ENCODE measurements around the gene MAP1LC3B2. TPM values are rescaled to one million over a fixed set of nuclear protein-coding genes. Genes with fewer than 3 reads are reported as not detected.

MAP1LC3B2 gene
- total RNA-seq, 1 experiment from 2014 or later, result 1.5 TPM

- WGBS (ENCODE audit: extremely low coverage, insufficient read length, low lambda C conversion rate), result no CpG with 5 or more reads among the region's 3 CpGs
- H3K23me2 ChIP-seq (ENCODE audit: insufficient read length, low read depth, low read length, poor library complexity, severe bottlenecking), result no peaks in the 10 kb centered on the region
- no peak overlapping the region for H3K27ac ChIP-seq (ENCODE audit: insufficient read length, low read depth, low read length)
- no peak for DNase-seq
- H3K23ac ChIP-seq (ENCODE audit: insufficient read length, low read depth, low read length), result no peak overlapping the region
- no peak overlapping the region for H4K8ac ChIP-seq (replicated peaks; ENCODE audit: insufficient read length, low read depth, low read length)
- Mint-ChIP-seq H3K27ac (0 out of 7 replicates have a peak overlapping the region, but pooled peaks of 1 of the 3 experiments have one; percentile 18), H3K4me3 (no peak overlapping the region), H3K4me1 (peaks cover 23 to 31% of the 10 kb centered on the region in 2 experiments), H3K36me3 (ENCODE audit: insufficient read depth in 1 of 3, low read depth in 3 of 3) (peaks cover 3 to 16% (median 3%) of the 10 kb centered on the region in 3 experiments; a peak in 5 of 7 replicates), H3K27me3 (ENCODE audit: low read depth) (peaks cover 4% of the 10 kb centered on the region), H3K9me3 (peaks cover 15 to 17% of the 10 kb centered on the region in 2 experiments)
- no peak overlapping the region for H3K9ac ChIP-seq (ENCODE audit: extremely low read depth, insufficient read length, low read length)
- no peak overlapping the region for H4K91ac ChIP-seq (ENCODE audit: insufficient read length, low read depth, low read length)
- H3K4me1 ChIP-seq (ENCODE audit: insufficient read depth, low read length), result no peaks in the 10 kb centered on the region
- no peak overlapping the region for H3K4me2 ChIP-seq (ENCODE audit: insufficient read depth, insufficient read length, low read length)
- no peak overlapping the region for H3K14ac ChIP-seq (ENCODE audit: insufficient read depth, low read length)
- no peak overlapping the region for H2BK120ac ChIP-seq (ENCODE audit: low read depth, low read length, poor library complexity, severe bottlenecking)
- H3K79me2 ChIP-seq (ENCODE audit: insufficient read depth, low read length), result no peaks in the 10 kb centered on the region
- no peak overlapping the region for H3T11ph ChIP-seq (ENCODE audit: low read length)
- H4K20me1 ChIP-seq (ENCODE audit: control insufficient read depth, insufficient read depth, insufficient read length), result no peaks in the 10 kb centered on the region
- no peak overlapping the region for H2BK12ac ChIP-seq (ENCODE audit: insufficient read length, low read depth, low read length)
- no peak overlapping the region for H3K56ac ChIP-seq (ENCODE audit: insufficient read length, low read depth, low read length)
- no peak overlapping the region for H2BK5ac ChIP-seq (ENCODE audit: insufficient read length, low read length)
- H2BK20ac ChIP-seq (ENCODE audit: low read depth, low read length, poor library complexity, severe bottlenecking), result no peak overlapping the region
- H2AK5ac ChIP-seq (ENCODE audit: insufficient read length, low read length), result no peak overlapping the region
- no peak overlapping the region for H2BK15ac ChIP-seq (ENCODE audit: low read depth, low read length)
- no peak overlapping the region for H3K18ac ChIP-seq (ENCODE audit: insufficient read length, low read depth, low read length)
- H3K27me3 ChIP-seq (ENCODE audit: insufficient read depth, low read length), result no peaks in the 10 kb centered on the region
- no peak overlapping the region for H4K5ac ChIP-seq (ENCODE audit: insufficient read length, low read depth, low read length)
- no peak overlapping the region for H3K4ac ChIP-seq (ENCODE audit: low read depth, low read length)
- no peak for TF ChIP-seq CTCF (conservative IDR thresholded peaks at IDR 0.05)
- H3K9me3 ChIP-seq (ENCODE audit: control insufficient read depth, low read depth, low read length), result peaks cover 6% of the 10 kb centered on the region
- no peaks in the 10 kb centered on the region for H3K79me1 ChIP-seq (ENCODE audit: insufficient read depth, low read depth, low read length, poor library complexity, severe bottlenecking)
- H2AFZ ChIP-seq (ENCODE audit: low read length), result no peak overlapping the region
Measured at GRCh38 chr12:116619246-116619645, 60.1 kb downstream of the MAP1LC3B2 start.
